Lung (tissue), 12 donors: Measurements from ENCODE around the gene SEC14L1. TPM values are rescaled to one million over a fixed set of nuclear protein-coding genes. Genes with fewer than 3 reads are reported as not detected.
A peak's percentile ranks its signal among the peaks of the same experiment; 100 is the strongest.

Experiments
- ATAC-seq: fragments of 200-7000 bp; cut with Tn5 transposase; one replicate; pipeline ENCODE4 v1.9.1; 2020; ENCODE audit warnings: moderate number of reproducible peaks; ENCODE audit not compliant: insufficient read depth, low FRiP score
- DNase-seq, 3 donors: peaks; one replicate each; pipeline ENCODE4 v3.0.0-alpha.2; 2013 to 2017
- H3K27ac ChIP-seq, 2 donors: one replicate each; pipeline ENCODE4 v1.5.1; 2013; ENCODE audit warnings: mild to moderate bottlenecking in 2 of 2, moderate library complexity in 2 of 2, control low read depth in 1 of 2, inconsistent platforms in 1 of 2, low read depth in 1 of 2, low read length in 1 of 2
- H3K27me3 ChIP-seq, 3 donors: one replicate each; pipeline ENCODE4 v1.5.1; 2013; ENCODE audit warnings: low read length in 2 of 3; ENCODE audit not compliant: control insufficient read depth in 3 of 3, insufficient read depth in 3 of 3
- H3K36me3 ChIP-seq, 4 donors: one replicate each; pipeline ENCODE4 v1.5.1; 2013; ENCODE audit warnings: low read length in 4 of 4, mild to moderate bottlenecking in 1 of 4, moderate library complexity in 1 of 4; ENCODE audit not compliant: control insufficient read depth in 4 of 4, insufficient read depth in 4 of 4
- H3K4me1 ChIP-seq, 5 donors: one replicate each; pipeline ENCODE4 v1.5.1; 2013; ENCODE audit warnings: low read length in 5 of 5, mild to moderate bottlenecking in 2 of 5, moderate library complexity in 1 of 5; ENCODE audit not compliant: control insufficient read depth in 5 of 5, insufficient read depth in 5 of 5
- H3K4me3 ChIP-seq: one replicate; pipeline ENCODE4 v1.5.1; 2013; ENCODE audit warnings: mild to moderate bottlenecking, control low read depth, moderate library complexity
- H3K9ac ChIP-seq, 2 donors: one replicate each; pipeline ENCODE4 v1.5.1; 2013; ENCODE audit warnings: low read length in 2 of 2, control low read depth in 1 of 2; ENCODE audit not compliant: insufficient read depth in 1 of 2
- H3K9me3 ChIP-seq, 4 donors: one replicate each; pipeline ENCODE4 v1.5.1; 2013; ENCODE audit warnings: low read length in 3 of 4, mild to moderate bottlenecking in 1 of 4, moderate library complexity in 1 of 4; ENCODE audit not compliant: control insufficient read depth in 4 of 4, insufficient read depth in 3 of 4
- CTCF ChIP-seq: IDR thresholded peaks from 2 replicates; pipeline ENCODE4 v1.5.1; 2012; ENCODE audit warnings: mild to moderate bottlenecking; ENCODE audit errors: control extremely low read depth, extremely low read depth
- WGBS, 2 donors: extraction: QIAGEN DNeasy Blood & Tissue Kit; methylation state at CpG; one replicate each; pipeline ENCODE4 v1.1.7; 2013; 5-methylcytosine and 5-hydroxymethylcytosine counted together
- polyA plus RNA-seq, 2 donors: library from polyadenylated mRNA; stranded (reverse); fragments of 200-250 nt; gene quantifications; one replicate each; pipeline ENCODE4 v1.2.1, GENCODE V29; 2013
- total RNA-seq, 2 donors: library from RNA; depleted of rRNA in 1 of 2; stranded (reverse); fragments of >200 nt in 1 of 2; gene quantifications; one replicate each; pipeline ENCODE4 v1.2.1, GENCODE V29; 2014 to 2021
- donor health status: control.
- donor health status: control.
- donor health status: Bipolar disorder and iron deficiency.
- donor health status: healthy.
- donor health status: DM: yes; HTN: yes; CAD: no.

The SEC14L1 gene
- total and polyA plus RNA-seq, 4 donors = 41.6 to 171 (median 135) TPM

GRCh38 chr17:77216486-77216885 lies 75.7 kb downstream of the SEC14L1 start:
- H3K36me3 ChIP-seq = peaks cover 10 to 47% (median 29%) of the 10 kb centered on the region in 4 donors
- 50 to 72% methylated on average over 5 of the region's 5 CpGs for WGBS, 2 donors

GRCh38 chr17:77217123-77217522 lies 76.4 kb downstream of the SEC14L1 start:
- H3K4me3 ChIP-seq = no peak overlapping the region
- DNase-seq (no peak), ATAC-seq (no peak)
- H3K9ac ChIP-seq = no peak overlapping the region
- H3K4me1 ChIP-seq = peaks cover 0 to 7% (median 0%) of the 10 kb centered on the region in 5 donors
- peaks cover 7 to 41% (median 22%) of the 10 kb centered on the region in 4 donors for H3K36me3 ChIP-seq
- 92 to 95% methylated on average over 11 of the region's 11 CpGs for WGBS, 2 donors
- no peaks in the 10 kb centered on the region for H3K9me3 ChIP-seq
- no peaks in the 10 kb centered on the region for H3K27me3 ChIP-seq
- H3K27ac ChIP-seq = no peak overlapping the region
- no peak for TF ChIP-seq CTCF

More at GRCh38 chr17:77216486-77216885, 75.7 kb downstream of the SEC14L1 start:
- Histone ChIP-seq H3K4me3 (no peak overlapping the region), H3K27ac (no peak overlapping the region), H3K27me3 (no peaks in the 10 kb centered on the region), H3K4me1 (peaks cover 0 to 5% (median 0%) of the 10 kb centered on the region in 5 donors), H3K9me3 (no peaks in the 10 kb centered on the region), H3K9ac (no peak overlapping the region)
- DNase-seq = peak in 2 of 3 donors; percentile 24 to 35
- no peak for ATAC-seq
- no peak for TF ChIP-seq CTCF

GRCh38 chr17:77217566-77217965 lies 76.8 kb downstream of the SEC14L1 start:
- peak overlapping the region in 1 of 2 donors; percentile 2 for H3K27ac ChIP-seq
- no peak for TF ChIP-seq CTCF

GRCh38 chr17:77218902-77219301 lies 78.1 kb downstream of the SEC14L1 start:
- no peak for DNase-seq
- no peak for TF ChIP-seq CTCF
- H3K27ac ChIP-seq = no peak overlapping the region
- no peak overlapping the region for H3K4me3 ChIP-seq
- H3K27me3 ChIP-seq = no peaks in the 10 kb centered on the region
- no peaks in the 10 kb centered on the region for H3K9me3 ChIP-seq
- H3K4me1 ChIP-seq = peaks cover 0 to 7% (median 0%) of the 10 kb centered on the region in 5 donors
- no peak for ATAC-seq
- H3K36me3 ChIP-seq = peaks cover 6 to 23% (median 9%) of the 10 kb centered on the region in 4 donors
- H3K9ac ChIP-seq = no peak overlapping the region
- 88 to 93% methylated on average over 10 of the region's 10 CpGs for WGBS, 2 donors

More at GRCh38 chr17:77217566-77217965, 76.8 kb downstream of the SEC14L1 start:
- Histone ChIP-seq H3K9ac (no peak overlapping the region), H3K36me3 (peaks cover 6 to 36% (median 18%) of the 10 kb centered on the region in 4 donors), H3K27me3 (no peaks in the 10 kb centered on the region), H3K9me3 (no peaks in the 10 kb centered on the region), H3K4me3 (no peak overlapping the region), H3K4me1 (peaks cover 0 to 7% (median 0%) of the 10 kb centered on the region in 5 donors)
- no peak for ATAC-seq
- DNase-seq = no peak
- WGBS, 2 donors = 90% methylated on average over 11 of the region's 11 CpGs
